Metanephros (tissue), 1 donor: ENCODE data around the gene PIP5KL1. TPM values are rescaled to one million over a fixed set of nuclear protein-coding genes. Genes with fewer than 3 reads are reported as not detected.

Experiments
- total RNA-seq: library from RNA; depleted of rRNA; stranded (reverse); fragments of >200 nt; gene quantifications from one replicate; pipeline ENCODE4 v1.2.3, GENCODE V29; 2014

Gene PIP5KL1
- 2.3 TPM for total RNA-seq

DNA sequence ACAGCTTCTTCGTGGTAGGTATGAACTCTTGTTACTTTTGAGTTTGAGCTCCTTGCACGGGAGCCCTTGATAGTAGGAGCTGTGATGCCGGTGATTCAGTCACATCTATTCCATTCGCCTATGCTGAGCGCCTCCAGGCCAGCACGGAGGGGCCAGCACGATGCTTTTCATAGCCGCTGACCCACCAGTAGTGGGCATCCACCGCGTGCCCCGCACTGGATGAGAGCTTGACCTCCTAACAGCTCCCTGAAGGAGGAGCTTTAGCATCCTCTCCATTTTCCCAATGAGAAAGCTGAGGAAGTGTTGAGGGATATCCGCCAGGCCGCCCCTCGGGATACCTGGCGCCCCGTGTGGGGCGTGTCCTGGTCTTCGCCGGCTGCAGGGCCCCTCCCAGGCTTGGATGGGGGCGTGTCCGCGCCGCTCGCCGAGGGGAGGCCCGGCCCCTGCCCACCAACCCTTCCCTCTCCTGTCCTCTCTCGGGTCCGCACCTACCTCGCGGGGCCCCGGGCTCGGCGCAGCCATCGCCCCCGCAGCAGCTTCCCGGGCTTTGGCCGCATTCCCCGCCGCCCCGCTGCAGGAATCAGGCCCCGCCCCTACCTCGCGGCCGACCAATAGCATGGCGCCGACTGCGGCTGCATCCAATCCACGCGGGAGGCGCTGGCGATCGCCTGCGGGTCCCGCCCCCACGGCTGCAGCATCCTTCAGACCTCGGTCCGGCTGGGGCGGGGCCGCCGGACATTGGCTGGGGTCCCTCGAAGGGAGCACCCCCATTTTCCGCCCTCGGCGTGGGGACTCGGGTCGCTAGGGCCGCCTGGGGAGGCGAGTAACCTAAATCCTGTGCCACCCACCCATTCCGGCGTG lies at the start of gene PIP5KL1:
Gene PIP5KL1 (minus strand): TSS at position 547 of the 861 bp plus-strand sequence. CDS start 25 bp downstream, at position 522.

DNA sequence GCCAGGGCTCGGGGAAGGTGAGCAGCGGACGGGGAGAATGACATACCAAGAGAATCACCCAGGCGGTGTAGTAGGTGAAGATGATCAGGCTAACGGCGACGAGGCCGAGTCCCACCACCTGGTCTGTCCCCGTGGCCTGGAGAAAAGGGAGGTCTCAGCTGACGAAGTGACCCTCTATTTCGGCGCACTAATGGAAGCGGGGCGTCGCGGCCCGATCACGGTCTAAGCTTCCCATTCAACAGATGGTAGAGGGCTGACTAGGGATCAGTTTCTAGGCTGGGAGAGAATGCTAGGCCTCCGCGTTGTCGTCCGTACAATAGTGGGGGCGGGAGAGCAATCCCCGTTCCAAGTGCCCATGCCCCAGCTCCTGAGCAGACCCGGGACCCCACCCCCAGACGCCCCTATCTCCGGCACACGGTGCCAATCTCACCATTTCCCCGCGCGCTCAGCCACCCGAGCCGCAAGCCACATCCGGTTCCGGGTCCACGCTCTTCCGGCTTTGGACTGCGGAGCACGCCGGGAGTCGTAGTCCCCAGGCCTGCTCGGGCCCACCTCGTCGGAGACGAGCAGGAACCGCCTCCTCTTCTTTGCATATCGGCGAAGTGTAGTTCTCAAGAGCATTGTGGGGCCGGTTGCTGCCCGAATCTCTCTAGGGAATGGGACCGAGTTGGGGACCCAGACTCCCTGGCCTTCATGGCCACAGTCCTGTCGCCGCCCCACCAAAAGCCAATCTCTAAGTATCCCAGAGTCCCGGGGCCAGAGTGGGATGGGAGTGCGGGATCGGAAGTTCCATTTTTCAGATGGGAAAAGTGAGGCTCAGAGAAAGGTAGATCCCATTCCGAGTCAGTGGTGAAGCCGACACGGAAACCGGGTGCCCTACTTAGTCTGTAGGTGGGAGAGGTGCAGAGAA lies 7.1 kb upstream of the PIP5KL1 start, which contains the start of gene DPM2:
Gene DPM2 (minus strand): TSS at position 467 of the 910 bp plus-strand sequence. CDS start 34 bp downstream, at position 433.

GRCh38 chr9:127916720-127917581 lies 13.6 kb downstream of the PIP5KL1 start, which contains the start of gene ST6GALNAC4:
TSS of gene ST6GALNAC4 (minus strand) at chr9:127917041. CDS start at chr9:127916419, 622 bp downstream.

GRCh38 chr9:127899128-127899943 lies 31.2 kb downstream of the PIP5KL1 start, which contains the start of gene ST6GALNAC6:
TSS of gene ST6GALNAC6 (minus strand) at chr9:127899603. CDS start at chr9:127897981, 1,622 bp downstream.

DNA sequence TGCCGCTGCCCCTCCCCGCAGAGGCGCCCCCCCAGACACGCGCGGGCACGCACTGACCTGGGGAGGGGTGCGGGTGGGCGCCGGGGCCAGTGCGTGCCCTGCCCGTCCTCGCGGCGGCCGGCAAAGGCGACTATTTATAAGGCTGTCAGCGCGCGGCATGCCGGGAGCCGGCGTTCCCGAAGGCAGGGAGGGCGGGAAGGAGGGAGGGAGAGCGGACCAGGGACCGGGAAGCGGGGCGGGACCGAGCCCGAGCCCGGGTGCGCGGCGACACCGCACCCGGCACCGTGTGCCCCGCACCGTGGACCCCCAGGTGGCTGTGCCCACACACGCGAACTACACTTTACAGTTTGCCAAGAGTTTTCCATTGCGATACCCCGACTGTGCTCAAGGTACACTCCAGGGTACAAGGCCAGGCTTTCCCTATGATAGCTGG lies 53.0 kb downstream of the PIP5KL1 start, which contains the start of gene AK1:
Gene AK1 (minus strand): TSS at position 110 of the 433 bp plus-strand sequence. CDS start 3,058 bp downstream, outside the sequence.

Other genes with a start within 250 kb of the PIP5KL1 start
- 1.5 TPM for gene CFAP157, start 223.8 kb downstream of the PIP5KL1 start, total RNA-seq
- gene PTRH1, start 215.1 kb downstream of the PIP5KL1 start, total RNA-seq: 16.2 TPM
- 0.18 TPM for gene TTC16, start 214.7 kb downstream of the PIP5KL1 start, total RNA-seq
- gene TOR2A, start 195.5 kb downstream of the PIP5KL1 start, total RNA-seq: 16.5 TPM
- gene SH2D3C, start 152.1 kb downstream of the PIP5KL1 start, total RNA-seq: 22.4 TPM
- 50.9 TPM for gene CDK9, start 144.7 kb downstream of the PIP5KL1 start, total RNA-seq
- 58.9 TPM for gene FPGS, start 127.9 kb downstream of the PIP5KL1 start, total RNA-seq
- gene ENG, start 76.1 kb downstream of the PIP5KL1 start, total RNA-seq: 76.0 TPM
- 79.2 TPM for gene AK1, start 53.1 kb downstream of the PIP5KL1 start, total RNA-seq
- 31.2 TPM for gene ST6GALNAC6, start 31.2 kb downstream of the PIP5KL1 start, total RNA-seq
- 28.8 TPM for gene ST6GALNAC4, start 13.7 kb downstream of the PIP5KL1 start, total RNA-seq
- 15.9 TPM for gene DPM2, start 7.1 kb upstream of the PIP5KL1 start, total RNA-seq
- gene EEIG1, start 50.2 kb upstream of the PIP5KL1 start, total RNA-seq: 14.0 TPM
- 13.6 TPM for gene NAIF1, start 136.5 kb upstream of the PIP5KL1 start, total RNA-seq
- gene SLC25A25, start 137.5 kb upstream of the PIP5KL1 start, total RNA-seq: 32.7 TPM
- 68.0 TPM for gene PTGES2, start 197.0 kb upstream of the PIP5KL1 start, total RNA-seq
- gene LCN2, start 218.7 kb upstream of the PIP5KL1 start, total RNA-seq: 7.1 TPM
- 46.3 TPM for gene BBLN, start 229.5 kb upstream of the PIP5KL1 start, total RNA-seq